GM18505 (cell line): ENCODE measurements around the gene GLP2R.
"Not testable (repeated sequence)": the region's sequence is repeated elsewhere in the genome, so short reads cannot be mapped to it uniquely, and the experiment has no call there.

ENCODE experiments used
- ATAC-seq: cut with Tn5 transposase; IDR thresholded peaks from one replicate; pipeline ENCODE4 v1.9.1; 2021; ENCODE audit not compliant: unreplicated experiment
- POLR2A ChIP-seq: IDR thresholded peaks from 4 replicates; pipeline ENCODE4 v1.6.1; 2011; ENCODE audit warnings: borderline replicate concordance; ENCODE audit not compliant: insufficient read depth, insufficient read length; ENCODE audit errors: extremely low read depth

Gene GLP2R

GRCh38 chr17:9825641-9826150, at the start of gene GLP2R:
GLP2R (plus strand) TSS chr17:9825924; CDS start chr17:9826064, 140 bp downstream.
- ATAC-seq, result no peak
- TF ChIP-seq POLR2A, result no peak

GRCh38 chr17:9776911-9777310, 48.8 kb upstream of the GLP2R start:
- no peak for ATAC-seq
- TF ChIP-seq POLR2A, result no peak

- TF ChIP-seq POLR2A, result no peak
- ATAC-seq, result no peak
These were observed 45.2 kb upstream of the GLP2R start for GRCh38 chr17:9780552-9780951.

DNA sequence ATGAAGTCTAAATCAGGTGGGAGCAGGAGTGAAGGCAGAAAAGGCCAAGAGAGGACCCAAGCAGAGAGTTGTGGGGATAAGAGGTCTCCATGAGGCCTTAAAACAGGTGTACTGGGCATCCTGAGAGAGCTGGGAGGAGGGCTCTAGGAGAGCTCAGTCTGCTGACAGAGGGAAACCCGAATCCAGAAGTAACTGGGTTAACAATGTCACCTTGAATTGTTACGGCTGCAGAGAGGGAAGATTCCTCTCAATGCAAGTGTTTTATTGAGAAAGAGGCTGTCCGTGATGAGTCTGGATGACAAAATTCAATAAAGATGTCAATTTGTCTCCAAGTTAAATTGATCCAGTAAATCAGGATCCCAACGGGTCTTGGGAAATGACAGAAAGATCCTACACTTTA, 42.7 kb upstream of the GLP2R start:
- TF ChIP-seq POLR2A, result no peak

DNA sequence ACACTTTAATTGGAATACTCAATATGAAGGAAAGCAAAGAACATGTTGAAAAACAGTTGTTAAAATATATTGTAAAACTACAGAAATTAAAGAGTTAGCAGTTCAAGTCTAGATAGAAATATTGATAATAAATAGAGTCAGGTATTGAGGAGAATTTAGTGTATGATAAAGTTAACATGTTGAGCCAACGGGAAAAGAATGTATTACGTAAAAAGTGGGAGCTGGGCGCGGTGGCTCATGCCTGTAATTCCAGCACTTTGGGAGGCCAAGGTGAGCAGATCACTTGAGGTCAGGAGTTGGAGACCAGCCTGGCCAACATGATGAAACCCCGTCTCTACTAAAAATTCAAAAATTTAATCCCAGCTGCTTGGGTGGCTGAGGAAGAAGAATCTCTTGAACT, 42.3 kb upstream of the GLP2R start:
- ATAC-seq, result not testable (repeated sequence)

More for the DNA sequence above, 42.7 kb upstream of the GLP2R start:
- ATAC-seq, result no peak

- no peak for ATAC-seq
These were observed 41.2 kb upstream of the GLP2R start for GRCh38 chr17:9784544-9784943.

GRCh38 chr17:9788601-9789000, 37.1 kb upstream of the GLP2R start:
- TF ChIP-seq POLR2A, result no peak
- ATAC-seq, result no peak

More at GRCh38 chr17:9784544-9784943, 41.2 kb upstream of the GLP2R start:
- TF ChIP-seq POLR2A, result no peak

GRCh38 chr17:9790316-9790715, 35.4 kb upstream of the GLP2R start:
- no peak for ATAC-seq
- TF ChIP-seq POLR2A, result no peak

GRCh38 chr17:9790889-9791876, 34.5 kb upstream of the GLP2R start, which contains the start of gene DHRS7C:
DHRS7C (minus strand) TSS chr17:9791592; CDS start chr17:9791284, 308 bp downstream.
- ATAC-seq, result no peak
- TF ChIP-seq POLR2A, result no peak

DNA sequence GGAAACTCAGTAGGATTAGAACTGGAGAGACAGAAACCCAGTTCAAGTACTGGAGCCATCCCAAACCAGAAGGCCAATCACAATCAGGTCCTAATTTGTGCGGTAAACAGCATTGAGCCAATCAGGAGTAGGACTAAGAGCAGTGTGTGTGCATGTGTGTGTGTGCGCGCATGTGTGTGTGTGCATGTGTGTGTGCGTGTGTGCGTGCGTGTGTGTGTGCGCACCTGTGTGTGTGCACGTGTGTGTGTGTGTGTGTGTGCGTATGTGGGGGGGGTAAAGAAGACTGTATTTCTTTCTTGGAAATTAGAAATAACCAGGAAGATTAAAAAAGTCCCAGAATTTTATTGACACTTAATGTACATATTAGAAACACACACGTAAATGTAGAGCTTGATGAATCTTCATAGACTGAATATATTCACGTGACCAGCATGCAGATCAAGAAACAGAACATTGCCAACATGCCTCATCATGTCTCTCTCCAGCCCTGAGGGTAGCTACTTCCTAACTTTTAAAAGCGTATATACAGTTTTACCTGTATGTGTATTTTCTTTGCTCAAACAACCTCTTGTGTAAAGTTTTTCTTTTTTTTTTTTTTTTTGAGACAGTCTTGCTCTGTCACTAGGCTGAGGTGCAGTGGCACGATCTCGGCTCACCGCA, 33.4 kb upstream of the GLP2R start:
- ATAC-seq, result no peak
- no peak for TF ChIP-seq POLR2A

DNA sequence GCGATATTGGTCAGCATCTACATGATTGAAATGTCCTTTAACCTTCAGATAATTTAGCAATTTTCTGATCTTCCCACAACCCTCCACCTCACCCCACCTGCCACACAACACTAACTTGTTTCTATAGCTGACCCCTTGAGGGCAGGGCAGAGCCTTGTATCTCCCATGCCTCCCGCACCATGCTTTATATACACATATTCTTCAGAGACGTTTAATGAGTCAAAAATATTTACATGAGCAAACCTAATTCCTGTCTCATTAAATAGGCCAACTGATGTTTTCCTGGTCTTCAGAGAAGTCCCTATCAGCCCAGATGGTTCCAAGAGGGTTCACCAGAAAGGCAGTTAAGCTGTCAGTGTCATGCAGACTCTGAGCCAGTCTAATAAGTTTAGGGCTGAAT, 27.7 kb upstream of the GLP2R start:
- no peak for ATAC-seq
- no peak for TF ChIP-seq POLR2A

DNA sequence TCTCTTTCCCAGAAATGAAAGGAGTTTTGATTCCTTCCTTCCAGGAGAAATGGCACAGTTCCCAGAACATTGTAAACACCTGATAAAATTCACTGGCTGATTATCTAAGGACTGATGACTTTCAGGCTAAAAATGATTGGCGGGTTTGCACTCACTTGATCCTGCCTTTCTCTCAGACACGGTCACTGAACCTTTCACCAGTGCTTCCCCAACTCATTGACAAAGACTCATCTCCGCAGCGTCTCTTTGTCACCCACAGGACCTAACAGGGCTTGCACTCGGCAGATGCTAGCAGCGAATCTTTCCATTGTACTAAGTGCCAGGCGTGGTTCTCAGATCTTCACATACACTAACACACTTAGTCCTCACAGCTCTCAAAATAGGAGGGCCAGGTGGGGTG, 27.0 kb upstream of the GLP2R start:
- ATAC-seq, result no peak
- TF ChIP-seq POLR2A, result no peak

GRCh38 chr17:9801505-9801904, 24.2 kb upstream of the GLP2R start:
- no peak for TF ChIP-seq POLR2A
- ATAC-seq, result no peak

- ATAC-seq, result no peak
- no peak for TF ChIP-seq POLR2A
These were observed 23.4 kb upstream of the GLP2R start for GRCh38 chr17:9802294-9802693.

- TF ChIP-seq POLR2A, result no peak
- no peak for ATAC-seq
These were observed 23.0 kb upstream of the GLP2R start for GRCh38 chr17:9802697-9803096.
